Liver (tissue), 9 donors: ENCODE data around the gene PIP4K2A. TPM values are rescaled to one million over a fixed set of nuclear protein-coding genes. Genes with fewer than 3 reads are reported as not detected.

Experiments used
- DNase-seq: peaks from one replicate; pipeline ENCODE4 v3.0.0-alpha.2; 2017; ENCODE audit warnings: low spot score
- H3K27ac ChIP-seq, 2 donors: one replicate each; pipeline ENCODE4 v1.7.0; 2013; ENCODE audit warnings: inconsistent platforms in 2 of 2, low read length in 2 of 2, control low read depth in 1 of 2, low read depth in 1 of 2, mild to moderate bottlenecking in 1 of 2
- H3K27me3 ChIP-seq, 4 donors: one replicate each; pipeline versions ENCODE4 v1.6.1 to v1.7.0; 2013; ENCODE audit warnings: low read length in 3 of 4, inconsistent platforms in 1 of 4, mild to moderate bottlenecking in 1 of 4, moderate library complexity in 1 of 4; ENCODE audit not compliant: control insufficient read depth in 4 of 4, insufficient read depth in 4 of 4
- H3K36me3 ChIP-seq, 4 donors: one replicate each; pipeline versions ENCODE4 v1.6.1 to v1.7.0; 2013; ENCODE audit warnings: low read length in 3 of 4, mild to moderate bottlenecking in 3 of 4, low read depth in 1 of 4, moderate library complexity in 1 of 4; ENCODE audit not compliant: control insufficient read depth in 4 of 4, insufficient read depth in 3 of 4
- H3K4me1 ChIP-seq, 4 donors: one replicate each; pipeline versions ENCODE4 v1.6.1 to v1.7.0; 2013; ENCODE audit warnings: low read length in 3 of 4, mild to moderate bottlenecking in 3 of 4, moderate library complexity in 1 of 4; ENCODE audit not compliant: control insufficient read depth in 4 of 4, insufficient read depth in 4 of 4
- H3K4me3 ChIP-seq, 3 donors: one replicate each; pipeline versions ENCODE4 v1.6.1 to v1.7.0; 2013; ENCODE audit warnings: low read length in 3 of 3, control low read depth in 1 of 3, low read depth in 1 of 3, mild to moderate bottlenecking in 1 of 3
- H3K9ac ChIP-seq, 2 donors: one replicate each; pipeline ENCODE4 v1.7.0; 2013; ENCODE audit warnings: low read length in 2 of 2, mild to moderate bottlenecking in 2 of 2, moderate library complexity in 2 of 2, control low read depth in 1 of 2, low read depth in 1 of 2
- H3K9me3 ChIP-seq, 4 donors: one replicate each; pipeline versions ENCODE4 v1.6.1 to v1.7.0; 2013; ENCODE audit warnings: low read length in 3 of 4; ENCODE audit not compliant: control insufficient read depth in 4 of 4
- ATF3 ChIP-seq: IDR thresholded peaks from 2 replicates; pipeline ENCODE4 v1.6.1; 2016; ENCODE audit warnings: antibody characterized with exemption
- CTCF ChIP-seq: fragments of 150-350 bp; IDR thresholded peaks from 2 replicates; pipeline ENCODE4 v1.5.1; 2017; ENCODE audit warnings: improper control_type of control experiment, low read depth, low read length; ENCODE audit not compliant: missing input control
- EGR1 ChIP-seq, 2 donors: IDR thresholded peaks; 2 replicates each; pipeline ENCODE4 v1.6.1; 2016 to 2018; ENCODE audit warnings: antibody characterized with exemption in 2 of 2, low read depth in 2 of 2
- FOXA1 ChIP-seq: IDR thresholded peaks from 2 replicates; pipeline ENCODE4 v1.6.1; 2016; ENCODE audit warnings: antibody characterized with exemption
- FOXA2 ChIP-seq: IDR thresholded peaks from 2 replicates; pipeline ENCODE4 v1.6.1; 2016; ENCODE audit warnings: antibody characterized with exemption
- GABPA ChIP-seq, 2 donors: IDR thresholded peaks in 1 of 2; conservative IDR thresholded peaks in 1 of 2; 2 replicates each; pipeline ENCODE4 v1.6.1; 2016; ENCODE audit warnings: antibody characterized with exemption in 2 of 2, mild to moderate bottlenecking in 1 of 2, moderate library complexity in 1 of 2
- HNF4A ChIP-seq, 2 donors: conservative IDR thresholded peaks; 2 replicates each; pipeline ENCODE4 v1.6.1; 2016; ENCODE audit warnings: antibody characterized with exemption in 2 of 2, mild to moderate bottlenecking in 2 of 2
- HNF4G ChIP-seq: IDR thresholded peaks from 2 replicates; pipeline ENCODE4 v1.6.1; 2016; ENCODE audit warnings: antibody characterized with exemption
- JUND ChIP-seq, 2 donors: IDR thresholded peaks; 2 replicates each; pipeline ENCODE4 v1.6.1; 2016; ENCODE audit warnings: antibody characterized with exemption in 2 of 2
- MAX ChIP-seq: IDR thresholded peaks from 2 replicates; pipeline ENCODE4 v1.6.1; 2016; ENCODE audit warnings: antibody characterized with exemption
- RAD21 ChIP-seq, 2 donors: IDR thresholded peaks; 2 replicates each; pipeline ENCODE4 v1.6.1; 2016; ENCODE audit warnings: antibody characterized with exemption in 2 of 2, mild to moderate bottlenecking in 2 of 2
- REST ChIP-seq: IDR thresholded peaks from 2 replicates; pipeline ENCODE4 v1.6.1; 2016; ENCODE audit warnings: antibody characterized with exemption, mild to moderate bottlenecking
- RXRA ChIP-seq, 2 donors: IDR thresholded peaks; 2 replicates each; pipeline ENCODE4 v1.6.1; 2017 to 2018; ENCODE audit warnings: antibody characterized with exemption in 2 of 2, mild to moderate bottlenecking in 1 of 2
- SP1 ChIP-seq: IDR thresholded peaks from 2 replicates; pipeline ENCODE4 v1.6.1; 2018; ENCODE audit warnings: antibody characterized with exemption, mild to moderate bottlenecking
- TAF1 ChIP-seq: conservative IDR thresholded peaks from 2 replicates; pipeline ENCODE4 v1.6.1; 2016; ENCODE audit warnings: antibody characterized with exemption, mild to moderate bottlenecking
- YY1 ChIP-seq: IDR thresholded peaks from 2 replicates; pipeline ENCODE4 v1.6.1; 2016; ENCODE audit warnings: antibody characterized with exemption, mild to moderate bottlenecking
- ZBTB33 ChIP-seq: IDR thresholded peaks from 2 replicates; pipeline ENCODE4 v1.6.1; 2016; ENCODE audit warnings: antibody characterized with exemption
- WGBS: extraction: QIAGEN DNeasy Blood & Tissue Kit; methylation state at CpG from one replicate; pipeline ENCODE4 v1.1.7; 2013; 5-methylcytosine and 5-hydroxymethylcytosine counted together
- polyA plus RNA-seq, 2 donors: library from polyadenylated mRNA; stranded (reverse) in 1 of 2; unstranded in 1 of 2; fragments of 200-250 nt in 1 of 2; fragments of >200 nt in 1 of 2; fragmentation: Nextera tagmentation in 1 of 2; extraction: Ambion mirVana in 1 of 2; gene quantifications; one replicate each; pipeline versions ENCODE4 v1.2.1 to v1.2.3, GENCODE V29; 2013 to 2015
- total RNA-seq, 2 donors: library from RNA; depleted of rRNA; stranded (reverse); fragments of >200 nt; gene quantifications; one replicate each; pipeline ENCODE4 v1.2.3, GENCODE V29; 2014
- donor health status: healthy.
- donor health status: healthy.
- donor health status: healthy.
- donor health status: healthy.
- donor health status: healthy.

PIP4K2A gene
- total and polyA plus RNA-seq, 4 donors: 6.4 to 53.7 (median 8.6) TPM

- no peak for DNase-seq
- Histone ChIP-seq H3K9ac (no peak overlapping the region), H3K27ac (no peak overlapping the region), H3K4me3 (no peak overlapping the region), H3K27me3 (no peaks in the 10 kb centered on the region), H3K9me3 (no peaks in the 10 kb centered on the region), H3K36me3 (peaks cover 1 to 17% (median 4%) of the 10 kb centered on the region in 4 donors), H3K4me1 (no peaks in the 10 kb centered on the region)
- TF ChIP-seq CTCF (no peak), FOXA1 (no peak), FOXA2 (no peak), REST (no peak), TAF1 (no peak), GABPA (IDR thresholded peaks at IDR 0.05 in 1 of 2, conservative IDR thresholded peaks at IDR 0.05 in 1 of 2) (no peak), JUND (IDR thresholded peaks at IDR 0.05) (no peak), ATF3 (no peak), RXRA (IDR thresholded peaks at IDR 0.05) (no peak), SP1 (no peak), MAX (no peak), HNF4A (conservative IDR thresholded peaks at IDR 0.05) (no peak), ZBTB33 (no peak), YY1 (no peak), RAD21 (IDR thresholded peaks at IDR 0.05) (no peak)
- whole genome bisulfite sequencing: 97% methylated on average over 5 of the region's 5 CpGs
Measured at GRCh38 chr10:22583683-22584082, 130.7 kb downstream of the PIP4K2A start.

- H3K9me3 ChIP-seq: no peaks in the 10 kb centered on the region
- H3K27ac ChIP-seq: no peak overlapping the region
- H3K27me3 ChIP-seq: no peaks in the 10 kb centered on the region
- no peak for TF ChIP-seq TAF1
- TF ChIP-seq ZBTB33: no peak
- TF ChIP-seq SP1: no peak
- no peak for TF ChIP-seq HNF4G
- no peak for TF ChIP-seq EGR1 (IDR thresholded peaks at IDR 0.05; ENCODE audit: low read depth in 2 of 2)
- H3K4me3 ChIP-seq: no peak overlapping the region
- H3K36me3 ChIP-seq: peaks cover 1 to 11% (median 6%) of the 10 kb centered on the region in 4 donors
- no peaks in the 10 kb centered on the region for H3K4me1 ChIP-seq
- H3K9ac ChIP-seq: no peak overlapping the region
- WGBS: 83% methylated on average over 2 of the region's 2 CpGs
- no peak for DNase-seq
Measured at GRCh38 chr10:22581461-22581860, 132.9 kb downstream of the PIP4K2A start.
